ENCODE data around the gene SSBP4.
"Not testable (repeated sequence)": the region's sequence is repeated elsewhere in the genome, so short reads cannot be mapped to it uniquely, and the experiment has no call there.

The SSBP4 gene

GRCh38 chr19:18396471-18397241 is 22.5 kb upstream of the SSBP4 start:
- no peak for DNase-seq

GRCh38 chr19:18397242-18398202 is 21.7 kb upstream of the SSBP4 start, which contains the start of gene LRRC25:
Gene LRRC25 (minus strand): TSS chr19:18397622. CDS start chr19:18396963, 659 bp downstream.
- peak; percentile 80 for DNase-seq

GRCh38 chr19:18399008-18399407 is 20.2 kb upstream of the SSBP4 start:
- peak; percentile 83 for DNase-seq

GRCh38 chr19:18401580-18402112 is 17.6 kb upstream of the SSBP4 start:
- peak; percentile 96 for DNase-seq

- not testable (repeated sequence) for DNase-seq
Measured at GRCh38 chr19:18402455-18403248, 16.5 kb upstream of the SSBP4 start.

GRCh38 chr19:18405754-18406153 is 13.4 kb upstream of the SSBP4 start:
- not testable (repeated sequence) for DNase-seq

GRCh38 chr19:18406749-18407148 is 12.4 kb upstream of the SSBP4 start:
- DNase-seq: no peak

GRCh38 chr19:18408053-18408476 is 11.1 kb upstream of the SSBP4 start:
- DNase-seq: peak; percentile 80

- no peak for DNase-seq
Measured at GRCh38 chr19:18412610-18413239, 6.5 kb upstream of the SSBP4 start.

GRCh38 chr19:18414504-18415177 is 4.6 kb upstream of the SSBP4 start:
- peak; percentile 66 for DNase-seq

- DNase-seq: peak; percentile 77
Measured at GRCh38 chr19:18415178-18415867, 3.9 kb upstream of the SSBP4 start.

- peak; percentile 94 for DNase-seq
Measured at GRCh38 chr19:18416778-18417249, 2.4 kb upstream of the SSBP4 start.

- peak; percentile 87 for DNase-seq
Measured at GRCh38 chr19:18417250-18418028, 1.8 kb upstream of the SSBP4 start.

GRCh38 chr19:18418029-18418482 is 1.1 kb upstream of the SSBP4 start:
- DNase-seq: no peak

GRCh38 chr19:18418483-18419194 is 559 bp upstream of the SSBP4 start:
- peak; percentile 76 for DNase-seq

GRCh38 chr19:18419699-18420460 is 682 bp downstream of the SSBP4 start:
- DNase-seq: peak; percentile 81

GRCh38 chr19:18420930-18421329 is 1.7 kb downstream of the SSBP4 start:
- no peak for DNase-seq

GRCh38 chr19:18421371-18421959 is 2.3 kb downstream of the SSBP4 start:
- peak; percentile 6 for DNase-seq

Data from hematopoietic multipotent progenitor cell treated with erythropoietin and hydrocortisone succinate and interleukin-3 and kit ligand, for 6 days (in vitro differentiated cells).